Measurements from ENCODE around the gene PRKCH.

The PRKCH gene

DNA sequence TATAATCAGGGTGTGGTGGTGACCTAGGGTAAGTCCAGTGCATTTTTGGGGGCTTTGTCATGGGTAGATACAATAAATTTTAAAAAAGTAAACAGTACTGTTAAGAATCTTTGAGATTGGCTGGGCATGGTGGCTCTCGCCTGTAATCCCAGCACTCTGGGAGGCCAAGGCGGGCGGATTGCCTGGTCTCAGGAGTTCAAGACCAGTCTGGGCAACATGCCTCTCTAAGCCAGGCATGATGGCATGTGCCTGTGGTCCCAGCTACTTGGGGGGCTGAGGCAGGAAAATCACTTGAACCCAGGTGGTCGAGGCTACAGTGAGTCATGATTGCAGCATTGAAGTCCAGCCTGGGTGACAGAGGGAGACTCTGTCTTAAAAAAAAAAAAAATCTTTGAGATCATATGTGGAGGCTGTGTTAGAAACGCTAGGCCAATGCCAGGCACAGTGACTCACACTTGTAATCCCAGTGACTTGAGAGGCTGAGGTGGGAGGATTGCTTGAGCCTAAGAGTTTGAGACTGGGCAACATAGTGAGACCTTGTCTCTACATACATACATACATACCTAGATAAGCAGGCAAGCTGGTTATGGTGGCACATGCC is 67.7 kb downstream of the PRKCH start:
- Mint-ChIP-seq H3K9me3 (no peaks in the 10 kb centered on the region), H3K36me3 (no peaks in the 10 kb centered on the region), H3K4me1 (peaks cover 8% of the 10 kb centered on the region), H3K27ac (no peak overlapping the region), H3K27me3 (no peaks in the 10 kb centered on the region), H3K4me3 (no peak overlapping the region)
- no peak for ATAC-seq (ENCODE audit: low read depth)
- DNase-seq (ENCODE audit: low spot score in 2 of 2): no peak

DNA sequence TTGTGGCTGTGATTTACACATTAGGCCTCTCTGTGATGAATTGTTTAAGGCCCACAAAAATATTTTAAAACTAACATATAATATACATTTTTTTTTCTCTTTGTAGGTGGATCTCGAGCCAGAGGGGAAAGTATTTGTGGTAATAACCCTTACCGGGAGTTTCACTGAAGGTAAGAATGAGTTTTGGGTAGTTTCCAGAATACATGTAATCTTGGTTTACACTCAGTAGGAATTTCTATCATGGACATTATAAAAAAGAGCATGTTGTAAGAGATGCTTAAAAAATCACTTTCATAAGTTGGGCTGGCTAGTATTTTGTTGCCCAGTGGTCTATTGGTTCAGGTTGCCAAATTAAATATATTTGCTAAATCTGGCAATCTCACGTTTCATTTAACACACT is 69.7 kb downstream of the PRKCH start:
- H3K9me3 Mint-ChIP-seq: no peaks in the 10 kb centered on the region
- H3K4me3 Mint-ChIP-seq: no peak overlapping the region
- no peaks in the 10 kb centered on the region for H3K36me3 Mint-ChIP-seq
- ATAC-seq (ENCODE audit: low read depth): no peak
- H3K27me3 Mint-ChIP-seq: no peaks in the 10 kb centered on the region
- H3K4me1 Mint-ChIP-seq: peaks cover 8% of the 10 kb centered on the region
- no peak overlapping the region for H3K27ac Mint-ChIP-seq
- no peak for DNase-seq (ENCODE audit: low spot score in 2 of 2)

DNA sequence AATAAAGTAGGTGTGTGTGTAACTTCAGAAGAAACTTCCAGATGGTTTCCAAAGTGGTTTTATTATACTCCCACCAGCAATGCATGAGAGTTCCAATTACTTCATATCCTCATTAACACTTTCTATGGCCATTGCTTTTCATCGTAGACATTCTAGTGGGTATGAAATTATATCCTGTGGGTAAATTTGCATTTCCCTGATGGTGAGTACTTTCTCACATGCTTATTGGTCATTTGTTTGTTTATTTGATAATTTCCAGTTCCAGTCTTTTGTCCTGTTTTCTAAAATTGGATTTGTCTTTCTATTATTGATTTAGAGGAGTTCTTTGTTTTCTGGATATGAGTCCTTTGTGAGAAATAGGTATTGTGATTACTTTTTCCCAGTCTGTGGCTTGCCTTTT is 70.9 kb downstream of the PRKCH start:
- ATAC-seq (ENCODE audit: low read depth) (no peak), DNase-seq (ENCODE audit: low spot score in 2 of 2) (no peak)
- H3K9me3 Mint-ChIP-seq: no peaks in the 10 kb centered on the region
- peaks cover 7% of the 10 kb centered on the region for H3K27me3 Mint-ChIP-seq
- H3K4me1 Mint-ChIP-seq: peaks cover 8% of the 10 kb centered on the region
- no peak overlapping the region for H3K27ac Mint-ChIP-seq
- no peaks in the 10 kb centered on the region for H3K36me3 Mint-ChIP-seq
- H3K4me3 Mint-ChIP-seq: no peak overlapping the region

DNA sequence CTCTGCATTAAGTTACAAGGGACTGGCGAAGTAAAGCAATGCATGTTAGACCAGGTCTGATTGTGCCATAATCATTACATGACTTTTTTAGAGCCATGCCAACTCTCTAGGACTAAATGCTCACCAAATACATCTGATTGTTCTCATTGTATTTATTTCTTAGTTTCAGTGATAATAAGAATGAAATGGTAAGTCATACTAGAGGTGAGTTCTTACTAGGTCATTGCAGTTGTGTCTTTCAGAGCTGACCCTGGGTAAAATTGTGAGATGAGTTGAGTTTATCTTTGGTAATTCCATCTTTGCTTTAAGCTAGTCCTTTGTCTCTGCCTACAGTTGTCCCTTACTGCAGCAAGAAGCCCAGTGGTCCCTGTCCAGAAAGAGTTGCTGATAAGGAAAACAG is 73.2 kb downstream of the PRKCH start:
- Mint-ChIP-seq H3K36me3 (no peaks in the 10 kb centered on the region), H3K27ac (no peak overlapping the region), H3K9me3 (no peaks in the 10 kb centered on the region), H3K4me3 (no peak overlapping the region), H3K27me3 (peaks cover 10% of the 10 kb centered on the region), H3K4me1 (peaks cover 3% of the 10 kb centered on the region)
- no peak for DNase-seq (ENCODE audit: low spot score in 2 of 2)
- no peak for ATAC-seq (ENCODE audit: low read depth)

DNA sequence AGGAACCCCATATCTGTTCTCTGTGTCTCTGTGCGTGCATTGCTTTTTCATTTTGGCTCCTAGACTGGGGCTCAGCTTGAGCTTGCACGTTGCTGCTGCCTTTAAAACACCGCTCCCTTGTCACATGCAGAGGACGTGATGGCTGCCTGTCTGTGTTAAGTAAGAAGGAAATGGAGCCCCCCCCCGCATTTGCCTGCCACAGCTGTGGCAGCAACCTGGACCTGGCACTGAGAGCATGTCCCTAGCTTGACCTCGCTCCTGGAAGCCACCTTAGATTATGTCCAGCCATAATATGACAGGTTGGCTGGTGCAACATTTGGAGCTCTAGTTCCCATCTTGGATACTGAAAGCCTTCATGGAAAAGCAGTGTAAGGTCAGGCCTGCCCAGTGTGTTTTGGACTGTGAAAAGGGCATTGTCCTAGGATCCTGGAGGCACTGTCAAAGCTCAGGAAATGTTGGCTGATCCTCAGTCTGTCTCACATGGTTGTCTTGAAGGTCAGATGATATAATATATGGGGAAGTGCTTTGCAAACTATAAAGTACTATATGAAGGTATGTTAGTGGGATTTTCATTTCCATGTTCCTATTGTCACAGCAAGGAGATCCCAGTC is 73.8 kb downstream of the PRKCH start:
- DNase-seq (ENCODE audit: low spot score in 2 of 2) (no peak), ATAC-seq (ENCODE audit: low read depth) (no peak)
- Mint-ChIP-seq H3K27ac (no peak overlapping the region), H3K27me3 (peaks cover 10% of the 10 kb centered on the region), H3K4me1 (peaks cover 3% of the 10 kb centered on the region), H3K9me3 (no peaks in the 10 kb centered on the region), H3K4me3 (no peak overlapping the region), H3K36me3 (no peaks in the 10 kb centered on the region)

DNA sequence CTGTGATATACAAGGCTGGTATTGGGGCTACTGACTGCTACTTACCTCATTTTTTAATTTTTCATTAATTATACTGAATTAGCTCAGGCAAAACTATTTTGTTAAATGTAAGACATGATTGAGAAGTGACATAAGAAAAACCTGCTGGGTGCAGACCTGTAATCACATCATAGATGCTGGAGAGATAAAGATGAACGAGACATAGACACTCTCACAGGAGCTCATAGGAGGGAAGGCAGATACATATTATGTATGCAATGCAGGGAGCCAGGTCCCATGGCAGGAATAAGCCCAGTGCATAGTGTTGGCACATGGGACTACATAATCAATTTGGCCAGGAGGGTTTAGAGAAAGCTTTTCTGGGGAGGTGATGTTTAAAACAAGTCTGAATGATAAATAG is 74.9 kb downstream of the PRKCH start:
- ATAC-seq (ENCODE audit: low read depth) (no peak), DNase-seq (ENCODE audit: low spot score in 2 of 2) (no peak)
- no peak overlapping the region for H3K4me3 Mint-ChIP-seq
- no peaks in the 10 kb centered on the region for H3K36me3 Mint-ChIP-seq
- no peaks in the 10 kb centered on the region for H3K4me1 Mint-ChIP-seq
- peaks cover 10% of the 10 kb centered on the region for H3K27me3 Mint-ChIP-seq
- H3K9me3 Mint-ChIP-seq: no peaks in the 10 kb centered on the region
- H3K27ac Mint-ChIP-seq: no peak overlapping the region

DNA sequence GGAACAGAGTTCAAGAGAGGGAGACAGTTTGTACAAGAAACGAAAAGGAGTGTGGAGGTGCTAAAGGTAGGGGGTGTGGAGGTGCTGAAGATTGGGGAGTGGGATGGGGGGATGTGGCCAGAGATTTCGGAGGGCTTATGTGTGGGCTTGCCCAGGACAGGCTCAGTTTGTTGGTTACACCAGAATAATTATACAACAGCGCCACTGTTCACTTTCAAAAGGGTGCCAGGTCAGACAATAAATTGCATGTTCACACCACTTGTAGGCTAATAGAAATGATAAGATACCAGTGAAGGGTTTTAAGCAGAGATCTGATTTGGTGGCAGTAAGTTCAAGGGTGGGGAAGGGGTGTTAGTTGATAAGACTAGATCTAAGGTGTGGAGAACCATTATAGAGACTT is 75.3 kb downstream of the PRKCH start:
- H3K27me3 Mint-ChIP-seq: peaks cover 10% of the 10 kb centered on the region
- H3K27ac Mint-ChIP-seq: no peak overlapping the region
- ATAC-seq (ENCODE audit: low read depth) (no peak), DNase-seq (ENCODE audit: low spot score in 2 of 2) (no peak)
- no peaks in the 10 kb centered on the region for H3K4me1 Mint-ChIP-seq
- no peak overlapping the region for H3K4me3 Mint-ChIP-seq
- no peaks in the 10 kb centered on the region for H3K36me3 Mint-ChIP-seq
- no peaks in the 10 kb centered on the region for H3K9me3 Mint-ChIP-seq

DNA sequence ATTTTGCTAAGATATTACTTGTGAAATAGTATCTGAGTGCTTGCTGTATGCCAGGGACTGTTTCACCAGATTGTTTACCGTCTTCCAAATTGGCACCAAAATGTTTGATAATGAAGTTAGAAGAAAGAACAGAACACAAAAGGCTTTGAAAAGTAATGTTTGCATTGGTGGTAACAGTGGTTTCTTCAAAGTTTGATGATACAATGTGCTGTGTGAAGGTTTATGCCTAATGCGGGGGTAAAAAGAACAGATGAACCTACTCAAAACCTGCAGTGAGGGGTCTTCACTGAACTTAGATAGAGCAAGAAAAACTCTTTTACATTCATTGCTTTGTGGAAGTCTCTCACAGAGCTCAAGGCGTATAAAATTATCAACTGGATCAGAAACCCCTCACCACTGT is 76.2 kb downstream of the PRKCH start:
- Mint-ChIP-seq H3K4me1 (no peaks in the 10 kb centered on the region), H3K27me3 (peaks cover 10% of the 10 kb centered on the region), H3K36me3 (no peaks in the 10 kb centered on the region), H3K9me3 (no peaks in the 10 kb centered on the region), H3K27ac (no peak overlapping the region), H3K4me3 (no peak overlapping the region)
- DNase-seq (ENCODE audit: low spot score in 2 of 2) (no peak), ATAC-seq (ENCODE audit: low read depth) (no peak)

DNA sequence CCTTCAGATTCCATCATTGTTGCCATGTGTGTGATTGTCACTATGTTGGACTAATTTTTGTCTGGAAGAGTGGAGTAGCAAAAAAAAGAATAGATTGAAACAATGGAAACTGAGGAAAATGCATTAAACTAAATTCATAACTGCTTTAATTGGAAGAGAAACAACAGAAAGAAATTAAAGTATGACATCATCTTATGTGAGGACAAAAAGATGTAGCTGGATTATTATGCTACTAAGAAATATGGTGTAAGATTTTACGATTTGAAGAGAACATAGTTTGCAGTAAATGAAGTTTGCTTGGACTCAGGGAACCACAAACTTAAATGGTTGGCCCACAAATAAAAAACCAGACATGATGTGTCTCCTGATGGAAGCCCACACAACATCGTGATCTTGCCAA is 76.8 kb downstream of the PRKCH start:
- DNase-seq (ENCODE audit: low spot score in 2 of 2) (no peak), ATAC-seq (ENCODE audit: low read depth) (no peak)
- Mint-ChIP-seq H3K27me3 (peaks cover 10% of the 10 kb centered on the region), H3K4me1 (no peaks in the 10 kb centered on the region), H3K4me3 (no peak overlapping the region), H3K9me3 (no peaks in the 10 kb centered on the region), H3K36me3 (no peaks in the 10 kb centered on the region), H3K27ac (no peak overlapping the region)

DNA sequence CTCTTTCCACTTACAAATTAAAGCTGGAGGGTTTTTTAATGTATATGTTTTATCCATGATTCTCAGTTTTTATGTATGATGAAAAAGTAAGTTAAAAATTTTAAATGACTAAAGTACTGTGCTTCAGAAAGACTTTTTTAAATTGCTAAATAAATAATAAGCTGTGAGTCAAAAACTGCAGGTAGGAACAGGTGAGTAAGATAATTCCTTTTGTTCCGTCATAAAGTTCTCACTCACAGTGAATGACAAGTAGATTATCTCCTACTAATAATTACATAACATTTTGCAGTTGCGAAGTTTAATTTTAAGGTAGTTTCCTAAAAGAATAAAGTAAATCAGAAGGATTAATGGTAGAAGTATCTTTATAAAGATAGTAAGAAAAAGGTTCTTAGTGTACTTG is 78.0 kb downstream of the PRKCH start:
- Mint-ChIP-seq H3K4me3 (no peak overlapping the region), H3K4me1 (no peaks in the 10 kb centered on the region), H3K36me3 (no peaks in the 10 kb centered on the region), H3K27ac (no peak overlapping the region), H3K9me3 (no peaks in the 10 kb centered on the region), H3K27me3 (peaks cover 10% of the 10 kb centered on the region)
- DNase-seq (ENCODE audit: low spot score in 2 of 2): no peak
- no peak for ATAC-seq (ENCODE audit: low read depth)

DNA sequence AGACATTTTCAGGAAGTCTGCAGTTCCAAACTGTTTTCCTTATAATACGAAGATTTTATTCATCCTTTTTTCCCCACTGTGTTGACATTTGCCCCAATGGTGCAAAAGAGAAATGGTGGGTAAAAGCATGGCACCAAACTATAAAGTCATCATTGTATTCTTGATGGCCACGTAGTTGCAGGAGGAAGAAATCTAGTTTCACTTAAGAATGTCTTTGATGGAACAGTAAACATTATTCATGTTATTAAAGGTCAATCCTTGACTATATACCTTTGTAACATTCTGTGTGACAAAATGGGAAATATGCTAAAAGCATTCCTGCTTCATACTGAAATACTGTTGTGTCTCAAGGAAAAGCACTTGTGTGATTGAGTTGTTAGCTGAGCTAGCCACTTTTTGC is 80.1 kb downstream of the PRKCH start:
- no peak for ATAC-seq (ENCODE audit: low read depth)
- Mint-ChIP-seq H3K36me3 (no peaks in the 10 kb centered on the region), H3K9me3 (no peaks in the 10 kb centered on the region), H3K4me3 (no peak overlapping the region), H3K4me1 (peaks cover 3% of the 10 kb centered on the region), H3K27ac (no peak overlapping the region), H3K27me3 (peaks cover 9% of the 10 kb centered on the region)
- no peak for DNase-seq (ENCODE audit: low spot score in 2 of 2)

DNA sequence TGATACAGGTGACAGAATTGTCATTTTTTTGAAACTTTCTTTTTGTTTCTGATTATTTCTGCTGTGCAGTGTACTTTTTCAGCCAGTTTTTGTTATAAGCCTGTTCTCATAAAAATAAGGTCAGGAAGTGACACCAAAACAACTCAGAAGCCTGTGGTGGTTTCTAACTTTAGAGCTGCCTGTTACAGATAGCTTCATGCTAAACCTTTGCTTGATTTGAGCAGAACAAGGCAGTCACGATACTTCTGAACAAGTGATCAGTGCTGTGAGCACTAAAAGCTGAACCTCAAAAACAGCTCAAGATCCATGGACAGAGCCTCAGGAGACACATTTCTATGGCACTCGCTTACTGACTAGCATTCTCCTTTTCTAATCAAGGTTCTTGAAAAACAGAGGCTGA is 82.0 kb downstream of the PRKCH start:
- no peak for ATAC-seq (ENCODE audit: low read depth)
- H3K4me1 Mint-ChIP-seq: peaks cover 3% of the 10 kb centered on the region
- no peak for DNase-seq (ENCODE audit: low spot score in 2 of 2)
- H3K9me3 Mint-ChIP-seq: no peaks in the 10 kb centered on the region
- H3K36me3 Mint-ChIP-seq: no peaks in the 10 kb centered on the region
- H3K4me3 Mint-ChIP-seq: no peak overlapping the region
- H3K27ac Mint-ChIP-seq: no peak overlapping the region
- H3K27me3 Mint-ChIP-seq: peaks cover 2% of the 10 kb centered on the region

DNA sequence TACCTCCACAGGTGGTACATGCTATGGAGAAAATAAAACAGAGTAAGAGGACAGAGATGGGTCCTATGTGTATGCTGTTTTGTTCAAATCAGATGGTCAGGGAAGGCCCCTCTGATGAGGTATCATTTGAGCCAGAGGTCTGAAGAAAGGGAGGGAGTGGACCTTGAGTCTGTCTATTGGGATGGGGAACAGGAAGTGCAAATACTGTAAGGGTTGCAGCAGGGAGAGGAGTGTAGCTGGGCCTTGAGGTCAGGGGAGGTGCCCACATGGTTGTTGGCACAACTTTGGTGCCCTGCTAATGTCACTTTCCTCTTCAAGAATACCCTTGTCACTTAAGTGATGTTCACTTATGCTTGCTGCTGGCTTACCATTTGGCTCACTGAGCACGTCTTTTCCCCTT is 83.3 kb downstream of the PRKCH start:
- Mint-ChIP-seq H3K4me3 (no peak overlapping the region), H3K36me3 (no peaks in the 10 kb centered on the region), H3K27ac (no peak overlapping the region), H3K27me3 (peaks cover 2% of the 10 kb centered on the region), H3K9me3 (no peaks in the 10 kb centered on the region), H3K4me1 (peaks cover 3% of the 10 kb centered on the region)
- no peak for DNase-seq (ENCODE audit: low spot score in 2 of 2)
- ATAC-seq (ENCODE audit: low read depth): no peak

DNA sequence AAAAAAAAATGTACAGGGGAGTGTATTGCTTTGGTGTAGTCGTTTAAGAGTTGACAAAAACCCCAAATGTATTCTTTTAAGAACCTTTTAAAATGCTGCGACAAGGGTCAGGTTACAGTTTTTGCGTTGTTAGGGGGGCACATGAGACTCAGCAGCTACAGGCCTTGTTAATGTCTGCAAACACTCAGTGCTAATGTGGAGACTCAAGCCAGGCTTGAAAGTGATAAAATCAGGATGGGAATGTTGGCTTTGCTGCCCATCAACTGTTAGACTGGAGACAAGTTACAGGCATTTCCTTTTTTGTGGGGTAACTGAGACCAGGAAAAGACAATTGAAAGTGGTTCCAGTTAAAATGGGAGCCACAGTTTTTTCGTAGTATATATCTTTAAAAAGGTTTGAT is 84.8 kb downstream of the PRKCH start:
- Mint-ChIP-seq H3K27ac (no peak overlapping the region), H3K4me1 (peaks cover 3% of the 10 kb centered on the region)

DNA sequence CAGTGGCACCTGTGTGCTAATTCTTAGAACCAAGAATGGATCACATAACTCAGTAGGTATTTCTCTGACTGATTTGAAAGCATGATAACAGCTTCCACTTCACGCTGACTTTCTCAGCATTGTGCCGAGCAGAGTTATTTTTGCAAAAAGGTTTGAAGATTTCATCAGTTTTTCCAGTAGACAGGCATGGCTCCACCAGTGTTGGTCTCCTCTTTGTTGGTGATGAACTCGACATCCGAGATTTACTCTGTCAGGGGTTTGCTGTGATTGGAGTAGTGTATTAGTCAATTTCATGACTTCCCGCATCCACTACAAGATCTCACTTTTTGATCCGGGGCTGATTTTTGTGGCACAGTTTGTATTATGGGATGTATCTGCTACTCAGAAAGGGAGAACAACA is 85.3 kb downstream of the PRKCH start:
- peaks cover 2% of the 10 kb centered on the region for H3K27me3 Mint-ChIP-seq

More for the DNA sequence above, 84.8 kb downstream of the PRKCH start:
- DNase-seq (ENCODE audit: low spot score in 2 of 2): no peak
- ATAC-seq (ENCODE audit: low read depth): no peak
- Mint-ChIP-seq H3K27me3 (peaks cover 2% of the 10 kb centered on the region), H3K9me3 (no peaks in the 10 kb centered on the region), H3K36me3 (no peaks in the 10 kb centered on the region), H3K4me3 (no peak overlapping the region)

More for the DNA sequence above, 85.3 kb downstream of the PRKCH start:
- no peaks in the 10 kb centered on the region for H3K9me3 Mint-ChIP-seq
- H3K27ac Mint-ChIP-seq: no peak overlapping the region
- ATAC-seq (ENCODE audit: low read depth) (no peak), DNase-seq (ENCODE audit: low spot score in 2 of 2) (no peak)
- no peak overlapping the region for H3K4me3 Mint-ChIP-seq
- H3K4me1 Mint-ChIP-seq: peaks cover 3% of the 10 kb centered on the region
- H3K36me3 Mint-ChIP-seq: no peaks in the 10 kb centered on the region

All from memory B cell (primary cell).